DND-41 (cell line): Measurements from ENCODE around the gene PCDHA11.

Experiments
- ATAC-seq: fragments of 200-7000 bp; cut with Tn5 transposase; 3 replicates; pipeline ENCODE4 v1.9.1; 2021; ENCODE audit warnings: low read depth; ENCODE audit not compliant: insufficient read depth
- DNase-seq: peaks from one replicate; pipeline ENCODE4 v3.0.0-alpha.2; 2020
- H2AFZ ChIP-seq: 2 replicates; pipeline ENCODE4 v1.6.0; 2012; ENCODE audit warnings: low read depth, low read length
- H3K27ac ChIP-seq: 2 replicates; pipeline ENCODE4 v1.5.1; 2012; ENCODE audit warnings: low read length, inconsistent platforms
- H3K27me3 ChIP-seq: fragments of 200-600 bp; sonication (generic); 2 replicates; pipeline ENCODE4 v1.6.0; 2012; ENCODE audit warnings: low read length, mild to moderate bottlenecking, inconsistent platforms; ENCODE audit not compliant: insufficient read depth, poor library complexity
- H3K36me3 ChIP-seq: 2 replicates; pipeline ENCODE4 v1.5.1; 2012; ENCODE audit warnings: low read length, inconsistent platforms; ENCODE audit not compliant: insufficient read depth
- H3K4me1 ChIP-seq: 2 replicates; pipeline ENCODE4 v1.5.1; 2012; ENCODE audit warnings: mild to moderate bottlenecking, low read length; ENCODE audit not compliant: insufficient read depth
- H3K4me2 ChIP-seq: 2 replicates; pipeline ENCODE4 v1.6.0; 2012; ENCODE audit warnings: mild to moderate bottlenecking, moderate library complexity, low read length, inconsistent platforms; ENCODE audit not compliant: insufficient read depth
- H3K4me3 ChIP-seq, 2 experiments: fragments of 200-600 bp in 1 of 2; shearing (Covaris generic) in 1 of 2; 2 replicates each; pipeline ENCODE4 v1.5.1; 2012 to 2016; ENCODE audit warnings: inconsistent platforms in 2 of 2, low read length in 2 of 2, mild to moderate bottlenecking in 2 of 2, low read depth in 1 of 2, moderate library complexity in 1 of 2
- H3K79me2 ChIP-seq: 2 replicates; pipeline ENCODE4 v1.6.0; 2012; ENCODE audit warnings: low read length, inconsistent platforms; ENCODE audit not compliant: insufficient read depth
- H3K9ac ChIP-seq: 2 replicates; pipeline ENCODE4 v1.6.0; 2012; ENCODE audit warnings: low read depth, mild to moderate bottlenecking, inconsistent platforms, low read length, moderate library complexity
- H3K9me3 ChIP-seq: 2 replicates; pipeline ENCODE4 v1.5.1; 2012; ENCODE audit warnings: low read length, moderate library complexity, mild to moderate bottlenecking, inconsistent platforms; ENCODE audit not compliant: insufficient read depth, severe bottlenecking
- H4K20me1 ChIP-seq: 2 replicates; pipeline ENCODE4 v1.6.0; 2012; ENCODE audit warnings: low read length; ENCODE audit not compliant: insufficient read depth
- CTCF ChIP-seq: IDR thresholded peaks from 2 replicates; pipeline ENCODE4 v1.5.1; 2012; ENCODE audit warnings: borderline replicate concordance, low read length, moderate library complexity, mild to moderate bottlenecking; ENCODE audit not compliant: poor library complexity, severe bottlenecking; ENCODE audit errors: extremely low read depth
- EZH2 ChIP-seq: IDR thresholded peaks from 3 replicates; pipeline ENCODE4 v1.6.1; 2012; ENCODE audit warnings: borderline replicate concordance, low read depth, mild to moderate bottlenecking, moderate library complexity, low read length, inconsistent platforms; ENCODE audit not compliant: severe bottlenecking

PCDHA11 gene

GRCh38 chr5:140862441-140863295 lies 6.1 kb upstream of the PCDHA11 start:
- H3K4me1 ChIP-seq, result no peaks in the 10 kb centered on the region
- no peak overlapping the region for H3K4me3 ChIP-seq
- H3K79me2 ChIP-seq, result no peaks in the 10 kb centered on the region
- ATAC-seq (no peak), DNase-seq (no peak)
- H4K20me1 ChIP-seq, result no peaks in the 10 kb centered on the region
- H2AFZ ChIP-seq, result no peak overlapping the region
- TF ChIP-seq EZH2, result no peak
- TF ChIP-seq CTCF, result no peak
- no peak overlapping the region for H3K4me2 ChIP-seq
- H3K27ac ChIP-seq, result no peak overlapping the region
- H3K9ac ChIP-seq, result no peak overlapping the region
- peaks cover 3% of the 10 kb centered on the region for H3K27me3 ChIP-seq
- no peaks in the 10 kb centered on the region for H3K9me3 ChIP-seq
- H3K36me3 ChIP-seq, result no peaks in the 10 kb centered on the region

GRCh38 chr5:140869555-140869886 lies 764 bp downstream of the PCDHA11 start:
- DNase-seq (no peak), ATAC-seq (no peak)
- Histone ChIP-seq H3K27ac (no peak overlapping the region), H3K4me2 (no peak overlapping the region), H4K20me1 (no peaks in the 10 kb centered on the region), H3K79me2 (no peaks in the 10 kb centered on the region), H3K9me3 (no peaks in the 10 kb centered on the region), H3K4me1 (no peaks in the 10 kb centered on the region), H2AFZ (no peak overlapping the region), H3K36me3 (no peaks in the 10 kb centered on the region), H3K27me3 (peaks cover 3% of the 10 kb centered on the region), H3K9ac (no peak overlapping the region), H3K4me3 (no peak overlapping the region)
- TF ChIP-seq CTCF (no peak), EZH2 (no peak)

- H3K4me1 ChIP-seq, result no peaks in the 10 kb centered on the region
- no peaks in the 10 kb centered on the region for H3K79me2 ChIP-seq
- no peak overlapping the region for H3K4me2 ChIP-seq
- H3K9me3 ChIP-seq, result no peaks in the 10 kb centered on the region
- H3K27me3 ChIP-seq, result peaks cover 3% of the 10 kb centered on the region
- no peak overlapping the region for H3K4me3 ChIP-seq
- no peak overlapping the region for H3K9ac ChIP-seq
- H4K20me1 ChIP-seq, result no peaks in the 10 kb centered on the region
- no peak overlapping the region for H2AFZ ChIP-seq
- DNase-seq (no peak), ATAC-seq (no peak)
- TF ChIP-seq CTCF (no peak), EZH2 (no peak)
- H3K27ac ChIP-seq, result no peak overlapping the region
- no peaks in the 10 kb centered on the region for H3K36me3 ChIP-seq
Observed at GRCh38 chr5:140870221-140871201, 1.8 kb downstream of the PCDHA11 start.
